Measurements from ENCODE around the gene SLC19A2. TPM values are rescaled to one million over a fixed set of nuclear protein-coding genes. Genes with fewer than 3 reads are reported as not detected.

The SLC19A2 gene
- total and polyA plus RNA-seq, 2 of the 13 experiments (the other 11 are each of a cell fraction or from before 2014, with no cell fraction given), result 30.4 to 56.0 TPM

- TF ChIP-seq ZXDC (CRISPR knock-in tag; IDR thresholded peaks at IDR 0.05), result 0 out of 2 replicates have a peak, but pooled peaks have one; percentile 77
- TF ChIP-seq EZH2 (conservative IDR thresholded peaks at IDR 0.05; ENCODE audit: low read depth, low read length), result no peak
- TF ChIP-seq ZNF720 (CRISPR knock-in tag; IDR thresholded peaks at IDR 0.05), result no peak
- no peak for TF ChIP-seq ZNF281 (CRISPR knock-in tag; IDR thresholded peaks at IDR 0.05; ENCODE audit: borderline replicate concordance)
- TF ChIP-seq KIAA2018 (CRISPR knock-in tag; IDR thresholded peaks at IDR 0.05; ENCODE audit: borderline replicate concordance), result no peak
- TF ChIP-seq ZNF740 (CRISPR knock-in tag; IDR thresholded peaks at IDR 0.05), result no peak
- peak; percentile 55 for TF ChIP-seq FOSL2 (CRISPR knock-in tag; IDR thresholded peaks at IDR 0.05)
- TF ChIP-seq HNRNPH1 (optimal IDR thresholded peaks at IDR 0.05; ENCODE audit: low read depth, low read length), result peak; percentile 81
- TF ChIP-seq AKAP8 (CRISPR knock-in tag; IDR thresholded peaks at IDR 0.05), result no peak
- TF ChIP-seq MATR3 (CRISPR knock-in tag; IDR thresholded peaks at IDR 0.05), result no peak
- TF ChIP-seq ZNF878 (CRISPR knock-in tag; IDR thresholded peaks at IDR 0.05), result peak; percentile 32; the same call in 1 of the 2 replicates
Measured at GRCh38 chr1:169485431-169486280, at the start of gene SLC19A2 (continued).

Measured in HepG2 (cell line).